Measurements from ENCODE around the gene AGPAT3. TPM values are rescaled to one million over a fixed set of nuclear protein-coding genes. Genes with fewer than 3 reads are reported as not detected.

Gene AGPAT3
- total and polyA plus RNA-seq, 5 donors from 2014 or later: 13.3 to 67.8 (median 18.1) TPM

- peaks cover 19% of the 10 kb centered on the region for H3K36me3 Mint-ChIP-seq
- H3K27ac ChIP-seq (ENCODE audit: insufficient read depth, low read length, poor library complexity, severe bottlenecking): no peak overlapping the region
- no peaks in the 10 kb centered on the region for H3K27me3 ChIP-seq (ENCODE audit: control insufficient read depth, insufficient read depth, low read length)
- H3K27ac Mint-ChIP-seq: peak overlapping the region in 2 of 3 donors; percentile 55 to 73
- DNase-seq (no peak), ATAC-seq (ENCODE audit: low read depth in 2 of 2) (no peak)
- no peaks in the 10 kb centered on the region for H3K4me1 ChIP-seq (ENCODE audit: control insufficient read depth, insufficient read depth, low read length, poor library complexity, severe bottlenecking)
- H3K4me3 ChIP-seq (ENCODE audit: low read depth, low read length): no peak overlapping the region
- H3K4me1 Mint-ChIP-seq: peaks cover 4 to 21% (median 6%) of the 10 kb centered on the region in 4 donors
- H3K4me3 Mint-ChIP-seq: no peak overlapping the region
- peaks cover 17% of the 10 kb centered on the region for H3K36me3 ChIP-seq (ENCODE audit: control insufficient read depth, insufficient read depth, low read length)
- no peaks in the 10 kb centered on the region for H3K27me3 Mint-ChIP-seq
- H3K9me3 Mint-ChIP-seq: no peaks in the 10 kb centered on the region
- no peaks in the 10 kb centered on the region for H3K9me3 ChIP-seq (ENCODE audit: control insufficient read depth in 2 of 2, low read length in 2 of 2)
These were observed 66.5 kb downstream of the AGPAT3 start for GRCh38 chr21:43931489-43931888.

GRCh38 chr21:43932005-43932404 is 67.0 kb downstream of the AGPAT3 start:
- Mint-ChIP-seq H3K4me1 (peaks cover 4 to 21% (median 6%) of the 10 kb centered on the region in 4 donors), H3K9me3 (no peaks in the 10 kb centered on the region), H3K4me3 (no peak overlapping the region), H3K27me3 (no peaks in the 10 kb centered on the region), H3K27ac (peak overlapping the region in 2 of 3 donors; percentile 55 to 84), H3K36me3 (peaks cover 20% of the 10 kb centered on the region)
- DNase-seq (no peak), ATAC-seq (ENCODE audit: low read depth in 2 of 2) (no peak)
- no peak overlapping the region for H3K4me3 ChIP-seq (ENCODE audit: low read depth, low read length)
- peaks cover 17% of the 10 kb centered on the region for H3K36me3 ChIP-seq (ENCODE audit: control insufficient read depth, insufficient read depth, low read length)
- no peaks in the 10 kb centered on the region for H3K9me3 ChIP-seq (ENCODE audit: control insufficient read depth in 2 of 2, low read length in 2 of 2)
- H3K4me1 ChIP-seq (ENCODE audit: control insufficient read depth, insufficient read depth, low read length, poor library complexity, severe bottlenecking): no peaks in the 10 kb centered on the region
- H3K27me3 ChIP-seq (ENCODE audit: control insufficient read depth, insufficient read depth, low read length): no peaks in the 10 kb centered on the region
- no peak overlapping the region for H3K27ac ChIP-seq (ENCODE audit: insufficient read depth, low read length, poor library complexity, severe bottlenecking)

GRCh38 chr21:43933199-43933598 is 68.2 kb downstream of the AGPAT3 start:
- no peak overlapping the region for H3K27ac ChIP-seq (ENCODE audit: insufficient read depth, low read length, poor library complexity, severe bottlenecking)
- H3K27ac Mint-ChIP-seq: peak overlapping the region in 1 of 3 donors; percentile 49

DNA sequence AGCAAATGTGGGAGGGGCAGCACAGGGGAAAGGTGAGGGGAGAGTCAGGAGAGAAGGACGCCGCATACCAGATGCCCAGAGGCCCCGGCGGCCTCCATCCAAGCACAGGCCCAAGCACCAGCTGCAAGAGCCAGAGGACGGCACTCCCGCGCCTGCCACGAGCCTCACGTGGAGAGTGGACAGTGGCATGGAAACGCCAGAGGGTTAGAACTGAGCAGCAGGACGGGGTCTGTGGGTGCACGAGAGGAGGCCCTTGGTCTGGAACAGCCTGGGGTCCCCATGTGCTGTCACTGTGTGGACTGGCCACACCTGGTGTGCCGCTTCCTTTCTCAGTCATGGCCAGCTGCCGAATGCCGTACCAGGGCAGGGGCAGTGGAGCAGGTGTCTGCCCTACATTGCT is 68.7 kb downstream of the AGPAT3 start:
- no peak overlapping the region for H3K4me3 ChIP-seq (ENCODE audit: low read depth, low read length)
- Mint-ChIP-seq H3K27me3 (no peaks in the 10 kb centered on the region), H3K4me3 (peak overlapping the region in 1 of 4 donors; percentile 59), H3K4me1 (peaks cover 6 to 36% (median 14%) of the 10 kb centered on the region in 4 donors), H3K9me3 (no peaks in the 10 kb centered on the region), H3K27ac (no peak overlapping the region), H3K36me3 (peaks cover 22% of the 10 kb centered on the region)
- H3K9me3 ChIP-seq (ENCODE audit: control insufficient read depth in 2 of 2, low read length in 2 of 2): no peaks in the 10 kb centered on the region
- peaks cover 9% of the 10 kb centered on the region for H3K36me3 ChIP-seq (ENCODE audit: control insufficient read depth, insufficient read depth, low read length)
- H3K4me1 ChIP-seq (ENCODE audit: control insufficient read depth, insufficient read depth, low read length, poor library complexity, severe bottlenecking): peaks cover 3% of the 10 kb centered on the region
- H3K27me3 ChIP-seq (ENCODE audit: control insufficient read depth, insufficient read depth, low read length): no peaks in the 10 kb centered on the region
- ATAC-seq (ENCODE audit: low read depth in 2 of 2): no peak
- H3K27ac ChIP-seq (ENCODE audit: insufficient read depth, low read length, poor library complexity, severe bottlenecking): no peak overlapping the region
- DNase-seq: no peak

More at GRCh38 chr21:43933199-43933598, 68.2 kb downstream of the AGPAT3 start:
- no peaks in the 10 kb centered on the region for H3K27me3 Mint-ChIP-seq
- peaks cover 6 to 32% (median 11%) of the 10 kb centered on the region in 4 donors for H3K4me1 Mint-ChIP-seq
- peaks cover 25% of the 10 kb centered on the region for H3K36me3 Mint-ChIP-seq
- peak overlapping the region in 2 of 4 donors; percentile 54 to 59 for H3K4me3 Mint-ChIP-seq
- Histone ChIP-seq H3K36me3 (ENCODE audit: control insufficient read depth, insufficient read depth, low read length) (peaks cover 12% of the 10 kb centered on the region), H3K9me3 (ENCODE audit: control insufficient read depth in 2 of 2, low read length in 2 of 2) (no peaks in the 10 kb centered on the region), H3K4me3 (ENCODE audit: low read depth, low read length) (no peak overlapping the region), H3K4me1 (ENCODE audit: control insufficient read depth, insufficient read depth, low read length, poor library complexity, severe bottlenecking) (no peaks in the 10 kb centered on the region), H3K27me3 (ENCODE audit: control insufficient read depth, insufficient read depth, low read length) (no peaks in the 10 kb centered on the region)
- ATAC-seq (ENCODE audit: low read depth in 2 of 2) (no peak), DNase-seq (no peak)
- no peaks in the 10 kb centered on the region for H3K9me3 Mint-ChIP-seq

GRCh38 chr21:43934116-43934515 is 69.1 kb downstream of the AGPAT3 start:
- no peaks in the 10 kb centered on the region for H3K9me3 Mint-ChIP-seq
- peaks cover 5% of the 10 kb centered on the region for H3K36me3 ChIP-seq (ENCODE audit: control insufficient read depth, insufficient read depth, low read length)

GRCh38 chr21:43934716-43935705 is 70.0 kb downstream of the AGPAT3 start:
- H3K27ac Mint-ChIP-seq: no peak overlapping the region
- no peak for ATAC-seq (ENCODE audit: low read depth in 2 of 2)
- Histone ChIP-seq H3K4me3 (ENCODE audit: low read depth, low read length) (no peak overlapping the region), H3K27me3 (ENCODE audit: control insufficient read depth, insufficient read depth, low read length) (no peaks in the 10 kb centered on the region), H3K27ac (ENCODE audit: insufficient read depth, low read length, poor library complexity, severe bottlenecking) (no peak overlapping the region), H3K9me3 (ENCODE audit: control insufficient read depth in 2 of 2, low read length in 2 of 2) (no peaks in the 10 kb centered on the region), H3K4me1 (ENCODE audit: control insufficient read depth, insufficient read depth, low read length, poor library complexity, severe bottlenecking) (peaks cover 13% of the 10 kb centered on the region), H3K36me3 (ENCODE audit: control insufficient read depth, insufficient read depth, low read length) (peaks cover 5% of the 10 kb centered on the region)
- no peaks in the 10 kb centered on the region for H3K9me3 Mint-ChIP-seq
- H3K36me3 Mint-ChIP-seq: peaks cover 22% of the 10 kb centered on the region
- H3K4me3 Mint-ChIP-seq: no peak overlapping the region
- no peak for DNase-seq
- H3K27me3 Mint-ChIP-seq: no peaks in the 10 kb centered on the region
- H3K4me1 Mint-ChIP-seq: peaks cover 6 to 38% (median 21%) of the 10 kb centered on the region in 4 donors

More at GRCh38 chr21:43934116-43934515, 69.1 kb downstream of the AGPAT3 start:
- ATAC-seq (ENCODE audit: low read depth in 2 of 2) (no peak), DNase-seq (no peak)
- Histone ChIP-seq H3K27me3 (ENCODE audit: control insufficient read depth, insufficient read depth, low read length) (no peaks in the 10 kb centered on the region), H3K4me3 (ENCODE audit: low read depth, low read length) (no peak overlapping the region), H3K9me3 (ENCODE audit: control insufficient read depth in 2 of 2, low read length in 2 of 2) (no peaks in the 10 kb centered on the region), H3K4me1 (ENCODE audit: control insufficient read depth, insufficient read depth, low read length, poor library complexity, severe bottlenecking) (peaks cover 8% of the 10 kb centered on the region), H3K27ac (ENCODE audit: insufficient read depth, low read length, poor library complexity, severe bottlenecking) (no peak overlapping the region)
- Mint-ChIP-seq H3K4me3 (peak overlapping the region in 1 of 4 donors; percentile 48), H3K4me1 (peaks cover 6 to 40% (median 18%) of the 10 kb centered on the region in 4 donors), H3K27me3 (no peaks in the 10 kb centered on the region), H3K36me3 (peaks cover 22% of the 10 kb centered on the region), H3K27ac (peak overlapping the region in 1 of 3 donors; percentile 43)

GRCh38 chr21:43935711-43936110 is 70.7 kb downstream of the AGPAT3 start:
- Histone ChIP-seq H3K36me3 (ENCODE audit: control insufficient read depth, insufficient read depth, low read length) (peaks cover 5% of the 10 kb centered on the region), H3K4me1 (ENCODE audit: control insufficient read depth, insufficient read depth, low read length, poor library complexity, severe bottlenecking) (peaks cover 13% of the 10 kb centered on the region)
- no peaks in the 10 kb centered on the region for H3K27me3 Mint-ChIP-seq

More at GRCh38 chr21:43935711-43936110, 70.7 kb downstream of the AGPAT3 start:
- H3K27ac ChIP-seq (ENCODE audit: insufficient read depth, low read length, poor library complexity, severe bottlenecking): no peak overlapping the region
- H3K4me3 Mint-ChIP-seq: no peak overlapping the region
- peaks cover 22% of the 10 kb centered on the region for H3K36me3 Mint-ChIP-seq
- no peaks in the 10 kb centered on the region for H3K9me3 Mint-ChIP-seq
- no peak for ATAC-seq (ENCODE audit: low read depth in 2 of 2)
- no peak overlapping the region for H3K27ac Mint-ChIP-seq
- H3K4me1 Mint-ChIP-seq: peaks cover 6 to 38% (median 22%) of the 10 kb centered on the region in 4 donors
- no peaks in the 10 kb centered on the region for H3K27me3 ChIP-seq (ENCODE audit: control insufficient read depth, insufficient read depth, low read length)
- DNase-seq: no peak
- H3K4me3 ChIP-seq (ENCODE audit: low read depth, low read length): no peak overlapping the region
- no peaks in the 10 kb centered on the region for H3K9me3 ChIP-seq (ENCODE audit: control insufficient read depth in 2 of 2, low read length in 2 of 2)
